RPMI7951 (cell line): ENCODE measurements around the gene P2RY12. TPM values are rescaled to one million over a fixed set of nuclear protein-coding genes. Genes with fewer than 3 reads are reported as not detected.
A peak's percentile ranks its signal among the peaks of the same experiment; 100 is the strongest.

Source experiments
- DNase-seq: peaks from one replicate; pipeline ENCODE4 v3.0.0-alpha.2; 2012; ENCODE audit warnings: low read depth
- total RNA-seq: library from RNA; depleted of rRNA; stranded (reverse); fragments of >200 nt; shearing (Covaris generic); gene quantifications from 2 replicates; pipeline ENCODE4 v1.2.3, GENCODE V29; 2014

Gene P2RY12
- total RNA-seq, 1 experiment from 2014 or later, result not detected

GRCh38 chr3:151346292-151346691, 38.3 kb downstream of the P2RY12 start:
- no peak for DNase-seq

GRCh38 chr3:151345859-151346258, 38.7 kb downstream of the P2RY12 start:
- peak; percentile 58 for DNase-seq

GRCh38 chr3:151331696-151332095, 52.9 kb downstream of the P2RY12 start:
- DNase-seq, result no peak

- no peak for DNase-seq
Measured at GRCh38 chr3:151330899-151331298, 53.7 kb downstream of the P2RY12 start.

GRCh38 chr3:151330379-151330778, 54.2 kb downstream of the P2RY12 start:
- no peak for DNase-seq

GRCh38 chr3:151329363-151329762, 55.2 kb downstream of the P2RY12 start, which contains the start of gene P2RY13:
P2RY13 (minus strand) TSS chr3:151329549; CDS start chr3:151329528, 21 bp downstream.
- no peak for DNase-seq

- DNase-seq, result no peak
Measured at GRCh38 chr3:151328298-151328995, 56.1 kb downstream of the P2RY12 start.

- peak; percentile 20 for DNase-seq
Measured at GRCh38 chr3:151327571-151328198, 56.9 kb downstream of the P2RY12 start.

- DNase-seq, result no peak
Measured at GRCh38 chr3:151322511-151322910, 62.0 kb downstream of the P2RY12 start.

- no peak for DNase-seq
Measured at GRCh38 chr3:151321526-151321925, 63.0 kb downstream of the P2RY12 start.

GRCh38 chr3:151320131-151320530, 64.4 kb downstream of the P2RY12 start:
- DNase-seq, result no peak

- no peak for DNase-seq
Measured at GRCh38 chr3:151319628-151320027, 64.9 kb downstream of the P2RY12 start.

GRCh38 chr3:151318991-151319390, 65.6 kb downstream of the P2RY12 start:
- no peak for DNase-seq

- no peak for DNase-seq
Measured at GRCh38 chr3:151318313-151318712, 66.2 kb downstream of the P2RY12 start.

- DNase-seq, result no peak
Measured at GRCh38 chr3:151316267-151316991, 68.1 kb downstream of the P2RY12 start, which contains the start of gene GPR87. GPR87 (minus strand) TSS chr3:151316820; CDS start chr3:151300100, 16,720 bp downstream.

- DNase-seq, result no peak
Measured at GRCh38 chr3:151315846-151316245, 68.7 kb downstream of the P2RY12 start.

- peak; percentile 27 for DNase-seq
Measured at GRCh38 chr3:151315136-151315535, 69.4 kb downstream of the P2RY12 start.

- DNase-seq, result no peak
Measured at GRCh38 chr3:151314593-151314992, 70.0 kb downstream of the P2RY12 start.

GRCh38 chr3:151314137-151314536, 70.4 kb downstream of the P2RY12 start:
- DNase-seq, result no peak

GRCh38 chr3:151312972-151313371, 71.6 kb downstream of the P2RY12 start:
- no peak for DNase-seq

- no peak for DNase-seq
Measured at GRCh38 chr3:151309566-151309965, 75.0 kb downstream of the P2RY12 start.
